Islet of Langerhans (tissue), 1 donor: ENCODE measurements around the gene H19.

Experiments used
- FAIRE-seq: peaks from one replicate; lab custom pipeline; 2011; peaks lifted over from hg19 to GRCh38; lab: Jason Lieb, UNC

The H19 gene

GRCh38 chr11:1982873-1983600, 14.6 kb downstream of the H19 start:
- FAIRE-seq: no peak

DNA sequence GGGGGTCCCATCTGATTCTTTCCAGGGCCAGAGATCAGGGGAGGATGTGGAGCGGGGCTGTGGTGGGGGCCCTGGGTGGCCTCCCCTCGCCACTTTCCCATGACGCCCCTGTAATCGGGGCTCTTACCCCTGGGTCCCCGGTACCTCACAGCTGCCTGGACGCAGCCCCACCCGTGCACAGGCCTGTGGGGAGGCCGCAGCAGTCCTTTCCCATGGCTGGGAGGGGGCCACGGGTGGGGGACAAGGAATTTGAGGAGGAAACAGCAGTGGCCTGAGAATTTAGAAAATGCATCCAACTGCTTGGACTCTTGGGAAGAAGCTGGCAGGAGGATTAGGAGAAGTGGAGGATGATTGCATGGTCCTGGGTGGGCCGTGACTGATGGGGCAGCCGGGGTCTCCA, 18.0 kb downstream of the H19 start:
- no peak for FAIRE-seq

- no peak for FAIRE-seq
Measured at GRCh38 chr11:1978720-1979473, 18.7 kb downstream of the H19 start.

GRCh38 chr11:1975185-1975584, 22.5 kb downstream of the H19 start:
- FAIRE-seq: no peak

GRCh38 chr11:1970956-1971355, 26.7 kb downstream of the H19 start:
- FAIRE-seq: no peak

GRCh38 chr11:1969776-1970175, 27.9 kb downstream of the H19 start:
- FAIRE-seq: no peak

GRCh38 chr11:1969035-1969434, 28.6 kb downstream of the H19 start:
- FAIRE-seq: no peak

DNA sequence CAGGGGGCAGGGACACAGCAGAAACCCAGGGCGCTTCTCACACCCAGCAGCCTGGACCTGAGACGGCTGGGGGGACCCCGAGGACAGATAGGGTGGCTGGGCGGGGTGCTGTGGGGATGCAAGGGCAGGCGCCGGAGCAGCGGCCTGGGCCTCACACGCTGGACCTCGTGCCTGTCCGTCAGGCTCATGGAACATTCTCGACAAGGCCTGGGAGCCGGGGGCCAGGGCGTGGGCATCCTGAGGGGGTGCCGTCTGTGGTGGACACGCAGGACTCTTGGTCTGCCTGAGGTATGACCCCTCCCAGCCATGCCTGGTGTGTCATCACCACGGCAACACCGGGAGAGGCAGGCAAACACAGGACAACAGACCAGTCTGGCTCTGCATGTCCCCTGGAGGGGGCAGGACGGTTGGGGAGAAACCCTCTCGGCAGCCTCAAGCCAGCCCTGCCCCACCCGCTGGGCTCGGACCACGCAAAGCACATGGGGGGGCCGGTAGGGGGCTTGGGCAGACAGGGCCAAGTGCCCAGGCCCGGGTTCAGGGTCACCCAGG, 29.1 kb downstream of the H19 start:
- FAIRE-seq: no peak

- no peak for FAIRE-seq
Measured at GRCh38 chr11:1967641-1968225, 29.9 kb downstream of the H19 start.

DNA sequence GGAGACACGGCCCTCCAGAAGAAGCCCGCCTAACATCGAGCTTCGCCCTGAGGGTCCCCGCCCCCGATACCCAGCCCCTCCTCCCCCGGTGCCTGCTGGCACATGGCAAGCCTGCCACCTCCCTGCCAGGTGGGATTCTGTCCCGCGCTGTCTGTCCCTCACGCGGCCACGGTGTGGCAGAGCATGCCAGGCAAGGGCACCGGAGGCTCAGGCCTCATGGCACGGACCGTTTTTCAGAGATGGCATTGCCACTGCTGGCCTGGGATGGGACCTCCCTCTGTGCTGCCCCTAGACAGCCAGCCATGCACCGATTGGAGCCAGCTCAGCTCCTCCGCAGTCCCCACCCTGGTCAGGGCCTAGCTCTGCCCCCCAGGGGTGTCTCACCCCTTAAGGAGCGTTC, 31.1 kb downstream of the H19 start:
- FAIRE-seq: no peak

DNA sequence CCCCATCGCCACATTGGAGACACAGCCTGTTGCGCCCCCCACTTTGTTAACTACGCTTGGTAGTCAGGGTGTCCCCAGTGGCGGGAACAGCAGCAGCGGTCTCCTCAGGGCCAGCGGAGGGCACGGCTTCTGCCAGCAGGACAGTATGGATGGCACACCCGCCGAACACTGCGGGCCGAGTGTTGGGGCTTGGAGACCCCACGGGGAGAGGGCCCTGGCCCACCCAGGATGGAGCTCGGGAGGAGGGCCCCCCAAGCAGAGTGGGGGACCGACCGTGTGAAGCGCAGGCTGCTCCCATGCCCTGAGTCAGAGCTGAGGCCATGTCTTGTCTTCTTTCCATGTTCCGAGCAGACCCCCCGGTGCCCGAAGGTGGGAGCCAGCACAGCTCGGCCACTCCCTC, 32.7 kb downstream of the H19 start:
- FAIRE-seq: no peak

DNA sequence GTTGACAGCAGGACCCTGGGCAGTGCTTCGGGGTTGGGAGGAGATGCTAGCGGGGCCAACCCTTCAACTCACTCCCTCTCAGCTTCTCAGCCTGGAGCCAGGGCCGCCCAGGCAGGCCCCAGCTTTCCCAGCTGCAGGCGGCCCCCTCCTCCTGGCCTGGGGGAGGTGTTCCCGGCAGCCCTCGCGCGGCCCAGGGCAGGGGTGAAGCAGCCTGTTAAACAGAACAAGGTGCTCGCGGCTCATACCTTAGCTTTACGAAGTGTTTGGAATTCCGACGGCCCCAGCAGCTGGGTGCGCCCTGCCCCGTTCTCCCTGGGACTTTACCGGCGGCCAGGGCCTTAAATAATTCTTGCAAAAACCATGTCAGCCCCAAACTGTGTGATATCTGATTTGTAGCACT, 33.3 kb downstream of the H19 start:
- no peak for FAIRE-seq

DNA sequence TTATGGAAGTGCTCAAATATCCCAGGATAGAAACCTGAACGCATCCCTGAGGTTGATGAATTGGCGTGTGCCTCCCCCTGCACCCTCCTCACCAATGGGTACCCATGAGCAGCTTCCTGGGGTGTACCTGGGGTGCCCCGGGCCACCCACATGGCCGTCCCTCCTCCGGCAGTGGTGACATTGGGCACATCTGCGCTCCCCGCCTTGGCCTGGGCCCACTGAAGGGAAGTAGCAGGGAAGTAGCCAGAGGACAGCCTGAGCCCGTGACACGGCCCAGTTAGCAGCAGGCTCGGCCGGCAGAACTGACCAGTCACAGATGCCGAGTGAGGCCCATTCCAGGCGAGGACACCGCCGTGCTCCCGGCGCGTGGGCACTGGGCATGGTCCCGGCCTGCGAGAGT, 33.8 kb downstream of the H19 start:
- no peak for FAIRE-seq

DNA sequence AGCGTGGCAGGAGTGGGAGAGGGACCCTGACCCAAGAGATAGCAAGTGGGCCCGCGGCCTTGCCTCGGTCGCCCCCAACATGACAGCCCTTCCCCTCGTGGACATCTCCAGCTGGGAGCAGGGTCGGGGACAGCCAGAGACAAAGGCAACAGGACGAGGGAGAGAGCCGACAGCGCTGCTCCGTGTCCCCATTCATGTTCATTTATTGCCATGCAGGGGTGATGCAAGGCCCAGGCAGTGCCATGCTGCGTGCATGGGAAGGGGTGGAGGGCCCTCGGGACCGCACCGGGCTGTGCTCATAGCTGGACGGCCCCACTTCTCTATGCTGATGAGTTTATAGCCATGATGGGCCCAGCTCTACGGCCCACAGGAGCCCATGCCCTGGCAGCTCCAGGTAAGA, 37.9 kb downstream of the H19 start:
- no peak for FAIRE-seq

DNA sequence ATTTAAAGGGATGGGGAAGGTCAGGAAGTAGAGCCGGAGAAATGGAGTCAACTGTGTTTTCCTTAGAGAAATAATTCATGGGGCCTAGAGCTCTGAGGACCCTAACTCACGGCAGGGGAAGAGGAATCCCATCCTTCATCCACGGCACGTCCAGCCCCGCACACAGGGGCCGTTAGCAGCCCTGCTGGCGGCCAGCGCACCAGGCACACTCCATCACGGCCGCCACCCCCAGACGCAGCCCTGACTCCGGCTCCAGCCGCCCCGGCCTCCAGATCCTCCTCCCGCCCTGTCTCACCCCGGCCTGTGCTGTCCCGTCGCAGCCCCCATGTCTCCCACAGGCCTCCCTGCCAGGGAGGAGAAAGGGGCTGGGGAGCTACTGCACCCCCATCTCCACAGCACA, 39.3 kb downstream of the H19 start:
- FAIRE-seq: no peak

DNA sequence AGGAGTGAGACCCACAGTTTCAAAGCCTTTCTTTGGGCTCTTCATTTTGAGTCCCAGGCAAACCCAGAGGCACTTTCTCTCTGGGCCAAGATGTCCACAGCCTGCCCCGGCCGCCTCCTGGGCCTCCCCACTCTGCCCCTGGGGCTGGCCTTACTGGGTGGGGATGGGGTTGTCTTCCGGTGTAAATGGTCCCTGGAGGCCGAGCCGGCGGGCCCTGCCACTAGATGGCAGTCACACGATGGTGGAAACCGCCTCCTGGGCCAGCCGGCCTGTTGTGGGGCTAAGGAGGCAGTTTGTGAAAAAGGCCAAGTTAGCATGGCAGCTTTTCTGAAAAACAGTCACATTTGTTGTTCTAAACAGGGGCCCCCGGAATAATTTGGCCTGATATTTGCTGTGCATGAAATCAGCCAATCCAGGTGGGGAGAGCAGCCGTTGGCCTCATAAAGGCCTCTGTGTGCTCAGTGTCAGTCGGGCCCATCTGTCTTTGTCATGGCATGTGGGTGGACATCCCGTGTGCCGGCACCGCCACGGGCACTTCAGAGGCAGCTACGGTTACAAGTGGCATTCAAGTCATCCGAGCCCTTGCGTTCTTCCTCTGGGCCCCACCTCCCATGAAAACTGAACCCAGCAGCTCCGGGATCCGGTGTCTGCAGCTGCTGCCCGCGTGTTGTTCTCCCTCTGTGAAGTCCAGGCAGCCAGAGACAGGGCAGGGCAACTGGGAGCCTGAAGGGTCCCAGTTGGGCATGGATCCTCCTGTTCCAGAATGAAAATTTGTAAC, 44.0 kb downstream of the H19 start:
- no peak for FAIRE-seq

- FAIRE-seq: no peak
Measured at GRCh38 chr11:1952806-1953482, 44.7 kb downstream of the H19 start.

DNA sequence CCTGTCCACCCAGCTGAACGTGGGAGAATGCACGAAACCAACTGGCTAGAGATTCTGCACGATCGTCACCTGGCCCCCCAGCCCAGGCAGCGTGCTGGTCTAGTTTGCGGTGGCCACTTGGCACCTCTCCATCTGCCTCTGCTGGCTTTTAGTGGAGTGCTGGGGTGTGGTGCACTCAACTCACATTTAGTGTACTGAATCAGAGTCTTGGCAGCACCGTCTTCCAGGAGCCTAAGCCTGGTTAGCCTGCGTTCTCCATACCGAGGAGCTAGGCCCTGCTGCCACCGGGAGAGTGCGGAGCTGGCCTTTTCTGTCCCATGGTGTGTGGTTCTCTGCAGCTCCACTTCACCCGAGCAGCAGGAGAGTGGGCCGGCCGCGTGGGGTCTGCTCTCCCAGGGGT, 47.7 kb downstream of the H19 start:
- no peak for FAIRE-seq

GRCh38 chr11:1949302-1949701, 48.3 kb downstream of the H19 start:
- FAIRE-seq: no peak

- FAIRE-seq: no peak
Measured at GRCh38 chr11:1948389-1948788, 49.3 kb downstream of the H19 start.

DNA sequence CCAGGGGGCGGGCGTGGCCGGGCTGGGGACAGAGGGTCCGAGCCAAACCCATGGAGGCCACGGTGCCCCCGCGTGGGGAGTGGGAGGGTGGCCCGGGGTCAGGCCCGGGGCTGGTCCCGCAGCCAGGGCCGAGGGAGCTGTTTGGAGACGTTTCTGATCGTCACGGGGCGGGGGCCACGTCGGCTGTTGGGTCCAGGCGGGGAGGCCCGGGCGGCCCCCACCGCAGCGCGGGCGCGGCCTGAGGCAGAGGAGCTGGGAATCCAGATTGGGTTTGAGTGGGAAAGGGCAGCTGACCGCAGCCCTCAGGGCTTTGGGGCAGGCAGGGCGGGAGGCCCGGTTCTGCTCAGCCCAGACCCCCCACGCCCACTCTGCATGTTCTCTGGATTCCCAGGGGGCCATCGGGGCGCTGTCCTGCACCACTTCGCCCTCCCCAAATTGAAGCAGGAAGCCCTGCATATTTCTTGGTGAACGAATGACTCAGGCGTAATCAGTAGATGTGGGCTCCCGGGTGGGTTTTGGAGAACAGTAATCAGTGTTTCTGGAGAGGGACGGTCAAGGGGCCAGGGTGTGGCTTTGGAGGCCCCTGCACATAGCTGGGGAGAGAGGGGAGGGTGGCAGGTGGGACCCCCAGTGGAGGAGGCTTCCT, 49.9 kb downstream of the H19 start:
- no peak for FAIRE-seq
